Mesenteric fat pad (tissue), 1 donor: ENCODE measurements around the gene PIGR. TPM values are rescaled to one million over a fixed set of nuclear protein-coding genes. Genes with fewer than 3 reads are reported as not detected.

Experiments
- DNase-seq: peaks from one replicate; pipeline ENCODE4 v3.0.0-alpha.2; 2020; ENCODE audit warnings: low spot score
- total RNA-seq: library from RNA; stranded (reverse); fragmentation: NEBNext Ultra II Directional; extraction: Animal tissue kit (Norgen Biotek cat#: 25700); gene quantifications from one replicate; pipeline ENCODE4 v1.2.1, GENCODE V29; 2021
- donor health status: DM: yes; HTN: yes; CAD: no.

PIGR gene
- total RNA-seq, 1 donor from 2014 or later = 6.9 TPM

DNA sequence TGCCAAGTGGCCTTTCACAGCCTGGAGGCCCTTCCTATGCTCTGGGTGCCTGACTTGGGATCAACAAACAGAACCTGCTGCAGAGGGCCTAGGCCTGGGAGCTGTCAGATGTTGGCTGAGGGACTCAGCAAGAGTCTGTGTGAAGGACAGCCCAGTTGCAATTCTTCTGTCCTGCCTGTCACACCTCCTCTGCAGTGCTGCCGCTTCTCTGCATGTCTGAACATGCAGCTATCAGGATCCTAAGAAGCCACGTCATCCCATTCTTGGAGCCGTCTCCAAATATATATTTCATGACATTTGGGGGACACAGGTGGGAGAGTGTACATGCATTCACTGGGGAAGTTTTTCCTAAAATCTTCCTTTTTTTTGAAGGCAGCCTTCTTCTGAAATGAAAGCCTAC, 15.4 kb upstream of the PIGR start:
- DNase-seq = peak; percentile 51

GRCh38 chr1:206960676-206961386, 14.6 kb upstream of the PIGR start:
- DNase-seq = peak; percentile 76

DNA sequence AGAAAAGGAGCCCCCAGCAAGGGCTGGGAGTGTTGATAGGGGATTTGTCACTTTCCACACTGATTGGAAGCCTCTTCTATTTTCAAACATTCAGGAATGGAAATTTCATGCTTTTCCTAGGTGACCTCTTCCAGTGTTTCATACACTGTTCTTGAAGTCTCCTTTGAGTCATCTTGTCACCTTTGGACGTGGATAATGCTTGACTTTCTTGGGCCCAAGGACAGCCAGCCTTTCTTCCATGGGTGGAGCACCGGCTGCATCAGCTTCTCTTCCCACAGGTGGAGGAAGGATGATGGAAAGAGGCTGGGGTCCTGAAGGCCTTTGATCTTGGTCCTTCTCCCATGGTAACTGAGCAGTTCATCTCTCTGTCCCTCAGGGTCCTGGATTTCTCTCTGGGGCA, 11.9 kb upstream of the PIGR start:
- DNase-seq = no peak

DNA sequence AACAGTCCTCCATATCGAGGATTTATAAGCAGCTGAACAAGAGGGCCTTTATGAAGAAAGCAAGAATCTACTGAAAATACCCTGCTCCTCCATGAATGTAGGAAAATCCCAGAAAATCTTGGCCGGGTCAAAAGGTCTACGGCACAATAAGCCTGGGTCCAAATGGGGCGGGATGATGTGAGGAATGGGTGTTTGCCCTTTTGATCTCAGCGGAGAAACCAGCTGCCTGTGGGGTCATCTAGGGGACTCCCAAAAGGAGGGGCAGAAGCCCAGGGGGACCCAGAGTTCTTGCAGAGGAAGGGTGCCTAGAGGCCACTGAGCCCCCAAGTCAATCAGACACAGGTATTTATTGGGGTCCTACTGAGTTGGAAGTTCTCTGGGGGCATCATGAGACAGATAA, 11.4 kb upstream of the PIGR start:
- DNase-seq = no peak

GRCh38 chr1:206955476-206956451, 9.5 kb upstream of the PIGR start:
- no peak for DNase-seq

DNA sequence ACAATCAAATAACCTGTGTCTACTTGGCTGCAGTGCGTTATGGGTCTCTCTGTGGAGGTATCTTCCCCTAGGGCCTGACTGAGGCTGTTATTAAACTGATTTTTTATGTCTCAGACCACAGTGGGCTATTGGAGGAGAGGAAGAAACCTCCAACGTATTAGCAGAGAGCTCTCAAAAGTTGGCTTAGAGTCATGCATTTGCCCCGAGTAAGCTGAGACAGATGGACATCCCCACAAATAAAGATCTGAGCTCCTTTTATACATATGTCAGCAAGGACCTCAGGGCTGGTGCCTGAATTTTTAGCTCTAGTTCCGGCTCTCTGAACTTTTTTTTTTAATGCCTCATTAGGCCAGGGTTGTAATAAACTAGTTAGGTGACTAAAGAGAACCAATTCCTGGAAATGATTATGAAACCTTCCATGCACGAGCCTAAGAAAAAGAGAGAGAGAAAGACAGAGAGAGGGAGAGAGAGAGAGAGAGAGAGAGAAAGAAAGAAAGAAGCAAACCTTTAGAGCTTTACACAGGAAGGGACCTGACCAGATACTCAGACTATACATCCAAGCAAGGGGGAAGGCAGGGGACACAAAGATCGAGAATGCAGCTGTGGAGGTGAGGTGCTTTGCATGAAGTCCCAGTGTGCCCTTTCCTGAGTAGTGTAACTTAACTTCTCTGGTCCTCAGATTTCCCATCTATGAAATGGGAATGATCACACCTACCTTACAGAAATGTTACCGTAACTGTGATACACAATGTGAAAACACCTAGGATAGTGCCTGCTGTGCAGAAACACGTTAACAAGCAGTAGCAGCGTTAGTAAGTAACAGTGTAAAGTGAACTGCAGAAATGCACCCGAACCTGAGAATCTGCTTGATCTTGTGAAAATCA, 8.4 kb upstream of the PIGR start:
- no peak for DNase-seq

DNA sequence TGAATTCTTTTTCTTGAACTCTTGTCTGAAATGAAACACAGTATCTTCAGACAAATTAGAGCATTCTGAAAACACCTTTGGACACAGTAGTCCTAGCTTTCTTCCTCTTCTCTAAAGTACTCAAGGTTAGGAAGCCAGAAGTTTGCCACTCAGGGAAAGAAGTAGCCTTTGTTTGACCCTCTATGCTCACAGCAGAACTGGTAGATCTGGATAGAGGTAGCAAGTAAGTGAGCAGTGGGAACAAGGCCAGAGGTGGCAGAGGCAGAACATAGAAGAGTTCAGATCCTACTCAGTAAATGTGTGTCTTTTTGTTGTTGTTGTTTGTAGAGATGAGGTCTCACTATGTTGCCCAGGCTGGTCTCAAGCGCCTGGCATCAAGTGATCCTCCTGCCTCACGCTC, 7.4 kb upstream of the PIGR start:
- no peak for DNase-seq

GRCh38 chr1:206953126-206953525, 6.9 kb upstream of the PIGR start:
- no peak for DNase-seq

- DNase-seq = no peak
These were observed 5.9 kb upstream of the PIGR start for GRCh38 chr1:206952171-206952570.

DNA sequence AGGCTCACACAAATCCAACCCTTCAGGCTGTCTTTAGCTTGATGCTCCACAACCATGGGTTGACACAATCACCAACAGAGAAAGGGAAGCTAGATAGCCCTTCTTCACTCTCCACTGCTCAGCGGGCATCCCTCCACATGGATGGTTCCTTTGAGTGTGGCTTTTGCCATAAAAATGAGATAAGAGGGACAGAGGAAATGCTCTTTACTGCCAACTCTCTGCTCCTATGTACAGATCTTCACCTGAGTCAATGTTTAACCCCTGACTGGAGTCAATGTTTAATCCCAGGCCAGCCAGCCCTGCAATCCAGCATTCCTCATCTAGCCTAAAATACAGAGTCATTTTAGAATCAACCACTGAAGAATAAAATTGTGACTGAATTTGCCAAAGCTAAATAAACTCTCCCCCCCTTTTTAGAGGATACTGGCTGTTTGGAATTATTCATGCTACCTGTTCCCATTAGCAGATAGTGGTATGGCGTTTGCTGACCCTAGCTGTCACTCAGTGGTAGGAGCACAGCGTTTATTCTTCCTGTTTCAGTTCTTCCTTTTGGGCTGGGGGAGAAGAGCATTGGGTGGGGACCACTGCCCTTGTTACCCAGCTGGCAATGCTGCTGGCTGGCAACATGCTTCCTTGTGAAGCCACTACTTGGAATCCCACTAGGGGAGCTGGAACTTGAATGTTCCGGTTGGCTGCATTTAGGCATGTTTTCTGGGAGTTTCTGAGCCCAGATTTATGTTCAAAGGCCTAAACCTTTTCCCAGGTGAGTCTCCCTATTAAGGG, 5.2 kb upstream of the PIGR start:
- DNase-seq = no peak

DNA sequence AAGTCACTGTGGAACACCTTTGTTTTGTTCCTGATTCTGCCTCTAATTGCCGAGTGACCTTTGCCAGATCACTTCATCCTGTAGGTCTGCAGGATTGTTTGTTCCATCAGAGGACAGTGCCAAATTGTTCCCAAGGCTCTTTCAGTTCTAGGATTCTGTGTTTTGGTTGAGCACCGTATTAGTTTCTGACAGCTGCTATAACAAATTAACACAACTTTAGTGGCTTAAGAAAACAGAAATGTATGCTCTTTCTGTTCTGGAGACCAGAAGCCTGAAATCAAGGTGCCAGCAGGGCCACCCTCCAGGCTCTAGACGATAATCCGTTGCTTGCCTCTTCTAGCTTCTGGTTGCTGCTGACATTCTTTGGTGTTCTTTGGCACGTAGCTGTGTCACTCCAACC, 3.4 kb upstream of the PIGR start:
- DNase-seq = no peak

DNA sequence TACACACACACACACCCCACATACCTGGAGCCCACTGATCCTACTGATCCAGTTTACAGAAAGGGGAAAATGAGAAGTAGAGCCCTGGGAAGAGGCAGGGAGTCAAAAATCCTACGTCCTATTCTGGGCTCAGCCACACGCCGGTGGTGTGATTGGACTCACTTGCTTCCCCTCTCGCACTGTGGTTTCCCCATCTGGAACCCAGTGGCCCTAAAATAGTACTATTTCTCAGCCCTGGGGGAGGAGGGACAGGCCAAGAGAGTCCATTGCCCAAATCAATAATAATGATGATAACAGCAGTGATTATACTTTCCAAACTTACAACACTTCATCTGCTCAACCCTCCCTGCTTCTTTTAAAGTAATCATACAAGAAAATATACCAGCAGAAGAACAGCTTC, 2.9 kb upstream of the PIGR start:
- DNase-seq = no peak

GRCh38 chr1:206947255-206947654, 989 bp upstream of the PIGR start:
- DNase-seq = no peak

GRCh38 chr1:206945779-206946178, 487 bp downstream of the PIGR start:
- DNase-seq = no peak

DNA sequence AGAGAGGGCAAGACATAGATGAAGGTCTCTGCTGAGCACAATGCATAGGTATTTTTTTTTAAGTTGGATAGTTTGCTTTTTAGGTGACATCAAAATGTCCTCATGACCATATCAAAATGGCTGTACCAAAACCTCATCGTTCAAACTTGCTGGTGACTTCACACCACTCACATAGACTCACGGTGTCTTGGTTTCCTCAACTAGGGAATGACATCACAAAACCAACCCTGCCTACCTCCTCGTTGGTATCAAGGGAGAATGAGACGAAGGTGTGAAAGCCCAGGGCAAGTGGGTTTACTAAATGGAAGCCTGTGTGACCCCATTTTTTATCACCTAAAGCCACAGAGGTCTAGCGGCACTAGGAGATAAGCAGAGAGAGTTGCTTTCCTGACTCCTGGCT, 1.6 kb downstream of the PIGR start:
- DNase-seq = no peak

- DNase-seq = no peak
These were observed 4.4 kb downstream of the PIGR start for GRCh38 chr1:206941766-206942418.

DNA sequence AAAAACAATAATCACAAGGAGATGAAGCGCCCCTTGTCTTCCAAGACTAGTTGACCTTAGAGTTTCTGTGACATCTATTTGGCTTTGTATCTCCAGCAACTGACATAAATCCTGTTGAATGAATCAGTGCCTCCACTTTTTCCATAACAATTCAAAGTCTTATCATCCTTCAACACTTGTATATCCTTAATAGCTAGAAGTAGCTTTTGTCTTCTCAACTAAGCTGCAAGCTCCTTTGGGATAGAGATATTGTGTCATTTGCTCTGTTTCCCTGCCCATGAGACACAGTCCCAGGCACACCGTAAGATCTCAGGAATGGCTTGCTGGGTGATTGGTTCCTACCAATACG, 5.7 kb downstream of the PIGR start:
- DNase-seq = no peak

- no peak for DNase-seq
These were observed 6.3 kb downstream of the PIGR start for GRCh38 chr1:206939841-206940587.

GRCh38 chr1:206939131-206939530, 7.1 kb downstream of the PIGR start:
- DNase-seq = no peak

DNA sequence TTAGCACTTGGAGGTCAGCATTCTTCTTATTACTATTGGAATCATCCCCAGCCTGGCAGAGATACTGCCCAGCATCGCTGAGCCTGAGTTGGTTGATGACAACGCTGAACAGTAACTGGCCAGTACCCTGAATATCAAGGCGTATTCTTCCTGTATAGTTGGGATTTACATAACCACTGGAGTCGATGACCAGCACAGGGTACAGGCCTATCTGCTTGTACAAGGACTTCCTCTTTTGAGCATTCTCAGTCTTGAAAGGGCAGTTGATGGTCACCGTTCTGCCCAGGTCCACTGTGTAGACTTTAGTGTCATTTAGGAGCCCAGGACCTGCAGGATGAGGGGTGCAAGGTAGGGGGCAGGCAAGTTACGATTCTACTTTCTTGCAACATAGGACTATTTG, 8.8 kb downstream of the PIGR start:
- DNase-seq = no peak
